Liver (tissue), 9 donors: ENCODE data around the gene GJB5. TPM values are rescaled to one million over a fixed set of nuclear protein-coding genes. Genes with fewer than 3 reads are reported as not detected.

Source experiments
- DNase-seq: peaks from one replicate; pipeline ENCODE4 v3.0.0-alpha.2; 2017; ENCODE audit warnings: low spot score
- H3K27ac ChIP-seq, 2 donors: one replicate each; pipeline ENCODE4 v1.7.0; 2013; ENCODE audit warnings: inconsistent platforms in 2 of 2, low read length in 2 of 2, control low read depth in 1 of 2, low read depth in 1 of 2, mild to moderate bottlenecking in 1 of 2
- H3K27me3 ChIP-seq, 4 donors: one replicate each; pipeline versions ENCODE4 v1.6.1 to v1.7.0; 2013; ENCODE audit warnings: low read length in 3 of 4, inconsistent platforms in 1 of 4, mild to moderate bottlenecking in 1 of 4, moderate library complexity in 1 of 4; ENCODE audit not compliant: control insufficient read depth in 4 of 4, insufficient read depth in 4 of 4
- H3K36me3 ChIP-seq, 4 donors: one replicate each; pipeline versions ENCODE4 v1.6.1 to v1.7.0; 2013; ENCODE audit warnings: low read length in 3 of 4, mild to moderate bottlenecking in 3 of 4, low read depth in 1 of 4, moderate library complexity in 1 of 4; ENCODE audit not compliant: control insufficient read depth in 4 of 4, insufficient read depth in 3 of 4
- H3K4me1 ChIP-seq, 4 donors: one replicate each; pipeline versions ENCODE4 v1.6.1 to v1.7.0; 2013; ENCODE audit warnings: low read length in 3 of 4, mild to moderate bottlenecking in 3 of 4, moderate library complexity in 1 of 4; ENCODE audit not compliant: control insufficient read depth in 4 of 4, insufficient read depth in 4 of 4
- H3K4me3 ChIP-seq, 3 donors: one replicate each; pipeline versions ENCODE4 v1.6.1 to v1.7.0; 2013; ENCODE audit warnings: low read length in 3 of 3, control low read depth in 1 of 3, low read depth in 1 of 3, mild to moderate bottlenecking in 1 of 3
- H3K9ac ChIP-seq, 2 donors: one replicate each; pipeline ENCODE4 v1.7.0; 2013; ENCODE audit warnings: low read length in 2 of 2, mild to moderate bottlenecking in 2 of 2, moderate library complexity in 2 of 2, control low read depth in 1 of 2, low read depth in 1 of 2
- H3K9me3 ChIP-seq, 4 donors: one replicate each; pipeline versions ENCODE4 v1.6.1 to v1.7.0; 2013; ENCODE audit warnings: low read length in 3 of 4; ENCODE audit not compliant: control insufficient read depth in 4 of 4
- EGR1 ChIP-seq, 2 donors: IDR thresholded peaks; 2 replicates each; pipeline ENCODE4 v1.6.1; 2016 to 2018; ENCODE audit warnings: antibody characterized with exemption in 2 of 2, low read depth in 2 of 2
- FOXA1 ChIP-seq: IDR thresholded peaks from 2 replicates; pipeline ENCODE4 v1.6.1; 2016; ENCODE audit warnings: antibody characterized with exemption
- FOXA2 ChIP-seq: IDR thresholded peaks from 2 replicates; pipeline ENCODE4 v1.6.1; 2016; ENCODE audit warnings: antibody characterized with exemption
- GABPA ChIP-seq, 2 donors: IDR thresholded peaks in 1 of 2; conservative IDR thresholded peaks in 1 of 2; 2 replicates each; pipeline ENCODE4 v1.6.1; 2016; ENCODE audit warnings: antibody characterized with exemption in 2 of 2, mild to moderate bottlenecking in 1 of 2, moderate library complexity in 1 of 2
- HNF4A ChIP-seq, 2 donors: conservative IDR thresholded peaks; 2 replicates each; pipeline ENCODE4 v1.6.1; 2016; ENCODE audit warnings: antibody characterized with exemption in 2 of 2, mild to moderate bottlenecking in 2 of 2
- HNF4G ChIP-seq: IDR thresholded peaks from 2 replicates; pipeline ENCODE4 v1.6.1; 2016; ENCODE audit warnings: antibody characterized with exemption
- JUND ChIP-seq, 2 donors: IDR thresholded peaks; 2 replicates each; pipeline ENCODE4 v1.6.1; 2016; ENCODE audit warnings: antibody characterized with exemption in 2 of 2
- NR2F2 ChIP-seq: IDR thresholded peaks from 2 replicates; pipeline ENCODE4 v1.6.1; 2016; ENCODE audit warnings: antibody characterized with exemption
- RAD21 ChIP-seq, 2 donors: IDR thresholded peaks; 2 replicates each; pipeline ENCODE4 v1.6.1; 2016; ENCODE audit warnings: antibody characterized with exemption in 2 of 2, mild to moderate bottlenecking in 2 of 2
- RXRA ChIP-seq, 2 donors: IDR thresholded peaks; 2 replicates each; pipeline ENCODE4 v1.6.1; 2017 to 2018; ENCODE audit warnings: antibody characterized with exemption in 2 of 2, mild to moderate bottlenecking in 1 of 2
- SP1 ChIP-seq: IDR thresholded peaks from 2 replicates; pipeline ENCODE4 v1.6.1; 2018; ENCODE audit warnings: antibody characterized with exemption, mild to moderate bottlenecking
- TAF1 ChIP-seq: conservative IDR thresholded peaks from 2 replicates; pipeline ENCODE4 v1.6.1; 2016; ENCODE audit warnings: antibody characterized with exemption, mild to moderate bottlenecking
- YY1 ChIP-seq: IDR thresholded peaks from 2 replicates; pipeline ENCODE4 v1.6.1; 2016; ENCODE audit warnings: antibody characterized with exemption, mild to moderate bottlenecking
- WGBS: extraction: QIAGEN DNeasy Blood & Tissue Kit; methylation state at CpG from one replicate; pipeline ENCODE4 v1.1.7; 2013; 5-methylcytosine and 5-hydroxymethylcytosine counted together
- polyA plus RNA-seq, 2 donors: library from polyadenylated mRNA; stranded (reverse) in 1 of 2; unstranded in 1 of 2; fragments of 200-250 nt in 1 of 2; fragments of >200 nt in 1 of 2; fragmentation: Nextera tagmentation in 1 of 2; extraction: Ambion mirVana in 1 of 2; gene quantifications; one replicate each; pipeline versions ENCODE4 v1.2.1 to v1.2.3, GENCODE V29; 2013 to 2015
- total RNA-seq, 2 donors: library from RNA; depleted of rRNA; stranded (reverse); fragments of >200 nt; gene quantifications; one replicate each; pipeline ENCODE4 v1.2.3, GENCODE V29; 2014
- TF ChIP-seq, protein P1 (sequence below): IDR thresholded peaks from 2 replicates; pipeline ENCODE4 v1.6.1; 2016; ENCODE audit warnings: antibody characterized with exemption
- TF ChIP-seq, protein P2 (sequence below): IDR thresholded peaks from 2 replicates; pipeline ENCODE4 v1.6.1; 2016; ENCODE audit warnings: antibody characterized with exemption
- TF ChIP-seq, protein P3 (sequence below): IDR thresholded peaks from 2 replicates; pipeline ENCODE4 v1.6.1; 2016; ENCODE audit warnings: antibody characterized with exemption
- TF ChIP-seq, protein P4 (sequence below): IDR thresholded peaks from 2 replicates; pipeline ENCODE4 v1.6.1; 2016; ENCODE audit warnings: antibody characterized with exemption, mild to moderate bottlenecking
- donor health status: healthy.
- donor health status: healthy.
- donor health status: healthy.
- donor health status: healthy.
- donor health status: healthy.

The GJB5 gene
- total and polyA plus RNA-seq, 4 donors: not detected

DNA sequence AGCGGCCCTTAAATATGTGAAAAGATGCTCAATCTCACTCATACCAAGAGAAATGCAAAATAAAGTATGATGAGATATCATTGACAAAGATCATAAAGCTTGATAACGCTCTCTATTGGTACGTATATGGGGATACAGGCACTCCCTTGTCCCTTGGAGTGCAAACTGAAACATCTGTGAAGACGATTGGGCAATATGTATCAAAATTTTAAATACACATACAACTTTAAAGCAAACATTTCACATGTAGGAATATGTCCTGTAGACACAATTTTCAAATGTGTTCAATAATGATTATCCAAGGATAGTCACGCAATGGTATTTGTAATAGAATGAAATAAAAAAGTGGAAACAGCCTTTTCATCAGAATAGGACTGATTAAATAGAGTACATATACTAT lies 24.2 kb downstream of the GJB5 start:
- H3K36me3 ChIP-seq: no peaks in the 10 kb centered on the region
- H3K27ac ChIP-seq: no peak overlapping the region
- H3K27me3 ChIP-seq: no peaks in the 10 kb centered on the region
- WGBS: 87% methylated on average over 5 of the region's 5 CpGs
- DNase-seq: no peak
- H3K9me3 ChIP-seq: no peaks in the 10 kb centered on the region
- TF ChIP-seq, protein P1, sequence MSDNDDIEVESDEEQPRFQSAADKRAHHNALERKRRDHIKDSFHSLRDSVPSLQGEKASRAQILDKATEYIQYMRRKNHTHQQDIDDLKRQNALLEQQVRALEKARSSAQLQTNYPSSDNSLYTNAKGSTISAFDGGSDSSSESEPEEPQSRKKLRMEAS: no peak
- TF ChIP-seq RAD21 (IDR thresholded peaks at IDR 0.05) (no peak), HNF4A (conservative IDR thresholded peaks at IDR 0.05) (no peak), FOXA1 (no peak), GABPA (IDR thresholded peaks at IDR 0.05 in 1 of 2, conservative IDR thresholded peaks at IDR 0.05 in 1 of 2) (no peak), JUND (IDR thresholded peaks at IDR 0.05) (no peak), EGR1 (IDR thresholded peaks at IDR 0.05; ENCODE audit: low read depth in 2 of 2) (no peak), NR2F2 (no peak), FOXA2 (no peak), TAF1 (no peak), HNF4G (no peak)
- TF ChIP-seq, protein P2, sequence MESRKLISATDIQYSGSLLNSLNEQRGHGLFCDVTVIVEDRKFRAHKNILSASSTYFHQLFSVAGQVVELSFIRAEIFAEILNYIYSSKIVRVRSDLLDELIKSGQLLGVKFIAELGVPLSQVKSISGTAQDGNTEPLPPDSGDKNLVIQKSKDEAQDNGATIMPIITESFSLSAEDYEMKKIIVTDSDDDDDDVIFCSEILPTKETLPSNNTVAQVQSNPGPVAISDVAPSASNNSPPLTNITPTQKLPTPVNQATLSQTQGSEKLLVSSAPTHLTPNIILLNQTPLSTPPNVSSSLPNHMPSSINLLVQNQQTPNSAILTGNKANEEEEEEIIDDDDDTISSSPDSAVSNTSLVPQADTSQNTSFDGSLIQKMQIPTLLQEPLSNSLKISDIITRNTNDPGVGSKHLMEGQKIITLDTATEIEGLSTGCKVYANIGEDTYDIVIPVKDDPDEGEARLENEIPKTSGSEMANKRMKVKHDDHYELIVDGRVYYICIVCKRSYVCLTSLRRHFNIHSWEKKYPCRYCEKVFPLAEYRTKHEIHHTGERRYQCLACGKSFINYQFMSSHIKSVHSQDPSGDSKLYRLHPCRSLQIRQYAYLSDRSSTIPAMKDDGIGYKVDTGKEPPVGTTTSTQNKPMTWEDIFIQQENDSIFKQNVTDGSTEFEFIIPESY: no peak
- TF ChIP-seq, protein P3, sequence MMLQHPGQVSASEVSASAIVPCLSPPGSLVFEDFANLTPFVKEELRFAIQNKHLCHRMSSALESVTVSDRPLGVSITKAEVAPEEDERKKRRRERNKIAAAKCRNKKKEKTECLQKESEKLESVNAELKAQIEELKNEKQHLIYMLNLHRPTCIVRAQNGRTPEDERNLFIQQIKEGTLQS: no peak
- TF ChIP-seq, protein P4, sequence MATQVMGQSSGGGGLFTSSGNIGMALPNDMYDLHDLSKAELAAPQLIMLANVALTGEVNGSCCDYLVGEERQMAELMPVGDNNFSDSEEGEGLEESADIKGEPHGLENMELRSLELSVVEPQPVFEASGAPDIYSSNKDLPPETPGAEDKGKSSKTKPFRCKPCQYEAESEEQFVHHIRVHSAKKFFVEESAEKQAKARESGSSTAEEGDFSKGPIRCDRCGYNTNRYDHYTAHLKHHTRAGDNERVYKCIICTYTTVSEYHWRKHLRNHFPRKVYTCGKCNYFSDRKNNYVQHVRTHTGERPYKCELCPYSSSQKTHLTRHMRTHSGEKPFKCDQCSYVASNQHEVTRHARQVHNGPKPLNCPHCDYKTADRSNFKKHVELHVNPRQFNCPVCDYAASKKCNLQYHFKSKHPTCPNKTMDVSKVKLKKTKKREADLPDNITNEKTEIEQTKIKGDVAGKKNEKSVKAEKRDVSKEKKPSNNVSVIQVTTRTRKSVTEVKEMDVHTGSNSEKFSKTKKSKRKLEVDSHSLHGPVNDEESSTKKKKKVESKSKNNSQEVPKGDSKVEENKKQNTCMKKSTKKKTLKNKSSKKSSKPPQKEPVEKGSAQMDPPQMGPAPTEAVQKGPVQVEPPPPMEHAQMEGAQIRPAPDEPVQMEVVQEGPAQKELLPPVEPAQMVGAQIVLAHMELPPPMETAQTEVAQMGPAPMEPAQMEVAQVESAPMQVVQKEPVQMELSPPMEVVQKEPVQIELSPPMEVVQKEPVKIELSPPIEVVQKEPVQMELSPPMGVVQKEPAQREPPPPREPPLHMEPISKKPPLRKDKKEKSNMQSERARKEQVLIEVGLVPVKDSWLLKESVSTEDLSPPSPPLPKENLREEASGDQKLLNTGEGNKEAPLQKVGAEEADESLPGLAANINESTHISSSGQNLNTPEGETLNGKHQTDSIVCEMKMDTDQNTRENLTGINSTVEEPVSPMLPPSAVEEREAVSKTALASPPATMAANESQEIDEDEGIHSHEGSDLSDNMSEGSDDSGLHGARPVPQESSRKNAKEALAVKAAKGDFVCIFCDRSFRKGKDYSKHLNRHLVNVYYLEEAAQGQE: no peak
- H3K9ac ChIP-seq: no peak overlapping the region
- peaks cover 7 to 17% (median 10%) of the 10 kb centered on the region in 4 donors for H3K4me1 ChIP-seq
- H3K4me3 ChIP-seq: no peak overlapping the region

DNA sequence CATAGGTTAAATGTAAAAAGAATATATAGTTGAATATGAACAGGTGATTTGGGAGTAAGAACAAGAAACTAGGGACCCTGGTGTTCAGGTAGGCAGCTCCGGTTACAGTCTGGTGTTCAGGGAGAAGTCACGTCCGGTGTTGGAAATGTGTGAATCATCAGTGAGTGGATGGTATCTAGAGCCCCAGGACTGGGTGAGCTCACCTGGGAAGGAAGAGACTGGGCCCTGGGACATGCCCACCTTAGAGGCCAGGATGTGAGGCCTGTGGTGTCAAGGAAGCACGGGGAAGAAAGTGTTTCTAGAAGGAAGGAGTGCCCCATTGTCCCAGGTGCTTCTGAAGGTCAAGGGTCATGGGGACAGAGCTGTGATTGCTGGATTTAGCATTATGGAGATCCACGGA lies 24.7 kb downstream of the GJB5 start:
- H3K9me3 ChIP-seq: no peaks in the 10 kb centered on the region
- H3K27ac ChIP-seq: no peak overlapping the region
- H3K4me3 ChIP-seq: no peak overlapping the region
- no peak overlapping the region for H3K9ac ChIP-seq
- no peaks in the 10 kb centered on the region for H3K27me3 ChIP-seq
- 84% methylated on average over 5 of the region's 5 CpGs for WGBS
- DNase-seq: no peak
- H3K36me3 ChIP-seq: no peaks in the 10 kb centered on the region
- peaks cover 7 to 17% (median 11%) of the 10 kb centered on the region in 4 donors for H3K4me1 ChIP-seq
- no peak for TF ChIP-seq RXRA (IDR thresholded peaks at IDR 0.05)
- no peak for TF ChIP-seq SP1
- TF ChIP-seq FOXA1: no peak
- no peak for TF ChIP-seq RAD21 (IDR thresholded peaks at IDR 0.05)
- TF ChIP-seq YY1: no peak
